HG03439 (cell line): ENCODE data around the gene SAAL1.

Experiments used
- ATAC-seq: cut with Tn5 transposase; IDR thresholded peaks from one replicate; pipeline ENCODE4 v1.9.1; 2021; ENCODE audit warnings: mild to moderate bottlenecking, moderate library complexity; ENCODE audit not compliant: unreplicated experiment

Gene SAAL1

DNA sequence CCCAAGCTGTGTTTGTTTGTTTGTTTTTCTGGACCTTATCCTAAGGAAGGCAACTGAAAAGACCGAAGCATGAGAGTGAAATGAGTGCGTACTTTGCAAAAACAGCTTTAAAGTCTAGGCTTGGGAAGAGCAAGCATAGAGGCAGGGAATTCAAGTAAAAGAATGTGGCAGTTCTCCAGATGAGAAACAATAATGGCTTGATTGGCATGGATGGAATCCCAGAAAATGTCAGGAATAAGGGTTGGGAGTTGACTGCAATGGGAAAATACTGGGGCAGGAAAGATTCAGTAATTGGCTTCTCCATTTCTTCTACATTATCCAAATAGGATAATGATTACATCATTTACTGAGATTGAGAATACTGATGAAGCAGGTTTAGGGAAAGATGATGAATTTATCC, 17.5 kb downstream of the SAAL1 start:
- ATAC-seq = no peak

DNA sequence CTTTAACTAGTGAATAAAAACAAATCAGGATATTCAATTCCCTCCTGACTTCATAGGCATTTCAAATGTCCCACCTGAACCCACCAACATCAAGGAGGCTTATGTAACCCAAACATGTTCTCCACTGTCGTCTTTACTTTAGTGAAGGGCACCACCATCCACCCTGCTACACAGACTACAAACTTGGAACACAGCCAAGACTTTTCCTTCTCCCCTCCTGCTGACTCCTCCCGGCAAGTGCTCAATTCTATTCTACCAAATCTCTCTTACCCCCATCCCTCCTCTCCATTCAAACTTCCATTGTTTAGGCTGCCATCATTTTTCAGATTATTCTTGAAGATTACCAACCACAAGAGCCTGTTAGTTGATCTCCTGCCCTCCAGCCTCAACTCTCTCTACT, 24.3 kb downstream of the SAAL1 start:
- ATAC-seq = no peak

DNA sequence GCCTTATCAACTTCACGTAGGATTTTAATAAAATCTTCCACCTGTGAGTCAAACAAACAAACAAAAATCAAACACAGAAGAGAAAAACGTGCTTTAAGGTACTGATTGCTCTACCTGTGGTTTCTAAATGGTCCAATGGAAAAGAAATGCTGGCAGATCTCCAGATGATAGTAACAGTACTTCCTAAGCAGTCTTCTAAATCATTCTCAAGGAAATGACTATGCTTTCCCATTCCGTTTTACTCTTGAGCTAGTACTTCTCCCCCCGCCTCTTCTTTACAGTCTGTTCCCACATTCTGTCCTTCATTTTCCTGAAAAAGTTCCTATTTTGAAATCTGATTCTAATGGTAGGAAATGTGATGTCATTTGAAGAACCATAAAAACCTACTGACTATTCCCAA, 25.4 kb downstream of the SAAL1 start:
- ATAC-seq = no peak

DNA sequence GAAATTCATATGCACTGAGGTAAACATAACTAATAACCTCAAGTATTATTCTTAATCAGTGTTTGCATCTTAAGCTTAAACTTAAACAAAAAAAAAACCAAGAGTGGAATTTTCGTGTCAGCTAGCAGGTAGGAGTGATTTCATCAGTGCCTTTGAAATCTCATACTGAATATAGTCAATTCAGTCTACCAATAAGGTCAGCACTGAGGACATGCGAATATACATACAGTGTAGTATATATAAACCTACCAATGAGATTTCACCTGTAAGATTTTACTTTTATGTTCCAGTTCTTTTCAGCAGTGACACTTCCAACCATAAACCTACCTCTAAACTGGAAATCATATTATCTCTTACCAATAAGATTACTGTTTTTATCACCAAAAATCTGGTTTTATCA, 27.0 kb downstream of the SAAL1 start:
- no peak for ATAC-seq

DNA sequence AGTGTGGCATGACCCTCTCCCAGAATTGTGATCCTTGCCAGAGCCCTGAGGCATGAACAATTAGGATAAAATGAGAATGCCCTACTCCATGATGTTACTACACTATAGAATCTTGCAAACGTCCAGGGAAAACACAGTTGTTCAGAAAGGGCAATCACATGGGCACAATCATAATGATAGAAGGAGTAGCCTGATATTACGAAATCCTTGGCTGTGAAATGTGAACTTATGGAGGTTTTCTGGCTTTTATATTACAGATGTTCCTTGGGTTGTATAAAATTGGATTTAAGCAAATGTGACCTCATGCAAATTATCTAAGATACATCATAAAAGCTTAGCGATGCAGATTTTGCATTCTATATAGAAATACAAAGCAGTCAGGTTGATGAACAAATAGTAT, 30.4 kb downstream of the SAAL1 start:
- ATAC-seq = no peak

DNA sequence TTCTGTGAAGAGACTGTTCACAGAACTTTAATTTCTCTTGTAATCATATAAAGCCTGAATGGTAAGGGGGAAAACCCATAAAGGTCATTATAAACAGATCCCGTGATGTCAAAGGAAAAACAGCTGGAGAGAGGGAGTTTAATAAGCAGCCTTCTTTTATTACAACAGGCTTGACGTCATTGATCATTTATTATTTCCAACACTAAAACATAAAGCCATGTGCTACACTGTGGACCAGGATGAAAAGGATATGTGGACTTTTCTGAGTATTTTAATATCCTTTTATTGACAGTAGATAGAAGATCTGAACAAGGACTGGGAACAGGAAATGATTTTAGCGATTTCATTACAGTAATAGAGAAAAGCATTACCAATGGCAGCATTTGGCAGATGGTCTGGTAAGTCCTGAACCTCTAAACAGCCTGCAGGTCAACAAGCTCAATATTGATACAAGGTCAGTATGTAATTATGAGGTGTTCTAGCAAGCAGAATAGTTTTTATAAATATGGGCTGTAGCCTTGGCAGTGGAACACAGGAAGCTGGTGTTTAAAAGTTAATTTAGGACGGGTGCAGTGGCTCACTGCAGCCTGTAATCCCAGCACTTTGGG, 34.7 kb downstream of the SAAL1 start:
- ATAC-seq = no peak

DNA sequence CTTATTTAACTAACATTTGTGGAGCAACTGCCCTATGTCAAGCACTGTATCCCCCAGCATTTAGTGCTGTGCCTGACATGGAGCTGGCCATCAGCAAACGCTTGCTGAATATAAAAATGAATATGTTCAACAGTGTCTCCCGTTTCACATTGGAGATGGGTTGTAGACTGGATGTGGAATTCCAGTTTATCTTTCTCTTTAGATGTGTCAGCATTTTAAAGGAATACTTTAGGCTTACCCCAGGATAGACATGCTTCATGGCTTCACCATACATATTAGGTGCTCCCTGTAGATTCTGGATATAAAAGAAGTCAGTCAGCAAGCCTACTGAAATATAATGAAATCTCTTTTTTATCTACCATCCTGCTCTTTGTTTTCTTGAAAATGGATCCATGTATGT, 38.5 kb downstream of the SAAL1 start:
- ATAC-seq = no peak

DNA sequence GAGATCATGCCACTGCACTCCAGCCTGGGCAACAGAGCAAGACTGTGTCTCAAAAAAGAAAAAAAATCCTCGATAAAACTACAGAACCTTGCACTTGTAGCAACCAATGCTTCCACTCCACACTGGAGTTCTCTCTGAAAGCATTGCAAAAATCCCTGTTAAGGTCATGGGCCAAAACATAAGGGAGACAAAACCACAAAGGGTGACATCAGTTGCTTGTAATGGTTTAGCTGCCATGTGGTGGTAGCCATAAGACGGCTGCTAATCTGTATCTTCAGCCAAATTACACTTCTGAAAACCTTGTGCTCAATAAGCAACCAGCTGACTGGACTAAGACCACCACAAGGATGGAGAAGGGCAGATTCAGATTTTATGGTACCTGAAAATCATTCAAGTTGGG, 39.3 kb downstream of the SAAL1 start:
- ATAC-seq = no peak

DNA sequence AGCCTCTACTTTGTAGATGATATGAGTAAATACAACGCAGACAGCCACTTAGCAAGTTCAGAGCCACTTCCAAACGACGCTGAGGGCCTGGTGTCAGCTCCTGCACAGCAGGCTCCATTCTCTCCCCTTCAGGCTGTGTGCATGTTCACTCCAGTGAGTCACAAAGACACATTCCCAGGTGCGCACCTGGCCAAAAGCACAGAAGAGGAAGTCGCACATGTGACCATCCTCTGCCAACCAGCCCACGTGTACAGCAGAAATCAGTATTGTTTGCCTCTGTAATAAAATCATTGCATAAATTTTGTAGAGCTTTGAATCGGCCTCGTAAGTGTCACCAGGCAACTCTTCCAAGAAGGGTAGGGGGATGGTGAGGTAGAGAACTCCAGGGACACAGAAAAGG, 40.3 kb downstream of the SAAL1 start:
- no peak for ATAC-seq

DNA sequence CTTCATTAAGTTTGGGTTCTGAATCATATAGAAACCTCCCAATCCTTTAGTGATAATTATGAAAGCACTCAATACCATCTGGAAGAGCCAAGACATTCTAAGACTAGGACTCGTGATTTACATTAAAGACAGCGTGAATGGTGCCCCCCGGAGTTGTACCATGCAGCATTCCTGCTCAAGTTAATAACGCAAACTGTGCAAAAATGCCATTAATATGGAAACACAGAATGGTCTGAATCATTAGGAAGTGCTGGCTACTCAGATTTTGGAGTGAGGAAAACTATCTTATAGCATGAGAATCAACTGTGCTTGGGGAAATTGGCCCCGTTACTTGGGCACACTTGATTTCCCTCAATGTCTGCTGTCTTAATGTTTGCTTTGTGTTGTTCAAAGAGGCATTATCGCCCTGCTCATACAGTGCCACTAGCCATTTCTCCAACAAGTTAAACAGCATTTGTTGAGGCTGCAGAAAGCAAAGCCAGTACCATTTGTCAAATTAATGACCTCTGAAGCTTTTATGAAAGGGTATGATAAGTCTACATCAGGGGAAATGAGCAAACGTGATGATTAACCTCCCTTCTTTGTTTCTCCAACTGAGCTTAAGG, 41.3 kb downstream of the SAAL1 start:
- ATAC-seq = no peak

DNA sequence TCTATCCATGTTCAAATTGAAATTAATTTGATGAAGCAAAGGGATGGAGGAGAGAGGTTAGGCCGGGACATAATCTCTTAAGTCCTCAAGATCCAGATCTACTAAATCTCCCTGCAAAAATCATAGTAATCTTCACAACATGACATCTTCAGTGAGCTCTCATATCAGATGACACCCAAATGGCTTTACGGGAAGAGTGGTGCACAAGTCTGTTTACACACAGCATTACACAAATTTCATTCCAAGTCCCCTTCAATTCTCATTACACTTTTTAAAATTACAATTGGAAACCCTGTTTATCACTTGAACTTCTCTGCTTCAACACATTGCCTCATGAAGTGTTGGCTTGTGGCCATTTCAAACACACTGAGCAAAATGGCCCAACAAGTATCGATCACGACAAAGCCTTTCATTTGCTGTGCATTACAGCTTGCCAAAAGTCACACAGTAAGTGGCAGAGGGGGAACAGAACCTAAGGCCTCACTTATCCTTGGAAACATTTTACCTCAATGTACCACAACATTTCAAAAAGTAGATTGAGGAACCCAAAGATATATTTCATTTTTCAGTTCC, 41.9 kb downstream of the SAAL1 start:
- no peak for ATAC-seq

DNA sequence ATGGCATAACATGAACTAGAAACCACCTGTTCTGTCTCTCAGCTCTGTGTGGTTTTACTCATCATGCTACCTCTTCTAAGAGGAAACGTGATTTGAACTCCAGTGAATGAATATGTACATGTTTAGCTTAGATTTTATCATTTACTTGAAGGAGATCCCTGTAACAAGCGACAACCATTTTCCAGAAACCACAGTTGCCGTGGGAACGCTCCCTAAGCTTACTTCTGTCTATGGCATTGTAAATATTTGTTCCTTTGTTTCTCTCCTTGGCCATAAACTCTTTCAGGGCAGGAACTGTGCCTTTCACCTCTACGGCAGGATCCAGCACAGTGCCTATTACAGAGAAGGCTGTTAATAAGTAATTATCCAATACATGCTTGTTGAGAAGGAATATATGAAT, 42.8 kb downstream of the SAAL1 start:
- ATAC-seq = no peak

DNA sequence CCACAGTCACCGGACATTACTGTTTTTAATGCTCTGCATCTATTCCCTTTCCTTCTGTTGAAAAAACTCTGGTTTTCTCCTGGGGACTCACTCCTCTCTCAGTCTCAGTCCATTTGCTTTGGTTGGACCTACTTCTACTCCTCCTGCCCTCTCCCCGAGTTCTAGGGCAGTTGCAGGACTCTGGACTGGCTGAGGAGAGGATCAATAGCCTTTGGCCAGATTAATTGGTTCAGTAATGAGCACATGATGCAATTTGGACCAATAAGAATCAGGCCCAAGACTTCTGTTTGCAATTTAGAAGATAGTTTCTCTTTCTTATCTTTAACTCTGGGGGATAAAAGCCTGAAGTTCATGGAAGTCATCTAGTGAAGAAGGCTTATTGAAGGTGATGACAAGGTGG, 44.5 kb downstream of the SAAL1 start:
- ATAC-seq = no peak

DNA sequence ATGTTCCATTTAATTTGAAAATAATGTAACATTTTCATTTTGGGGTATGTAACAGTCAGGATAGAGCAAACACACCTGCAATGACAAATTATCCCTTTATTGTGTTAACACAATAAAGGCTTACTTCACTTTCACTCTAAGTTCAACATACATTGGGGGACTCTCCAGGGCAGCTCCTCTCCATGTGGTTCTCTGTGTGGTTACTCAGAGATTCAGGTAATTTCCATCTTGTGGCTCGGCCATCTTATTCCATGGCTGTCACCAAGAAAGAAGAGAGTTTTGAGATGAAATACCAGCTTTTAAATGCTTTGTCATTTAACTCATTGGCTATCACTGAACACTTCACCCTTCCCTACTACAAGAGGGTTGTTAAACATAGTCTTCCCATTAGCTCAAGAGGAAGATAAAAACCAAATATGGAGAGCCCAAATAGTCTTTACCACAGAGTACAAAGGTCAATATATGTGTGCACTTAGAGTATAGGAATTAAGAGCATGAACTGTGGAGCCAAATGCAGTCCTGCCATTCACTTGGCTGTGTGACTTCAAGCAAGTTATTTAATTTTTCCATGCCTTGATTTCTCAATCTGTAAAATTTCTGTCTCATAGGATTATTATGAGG, 49.2 kb downstream of the SAAL1 start:
- ATAC-seq = no peak

DNA sequence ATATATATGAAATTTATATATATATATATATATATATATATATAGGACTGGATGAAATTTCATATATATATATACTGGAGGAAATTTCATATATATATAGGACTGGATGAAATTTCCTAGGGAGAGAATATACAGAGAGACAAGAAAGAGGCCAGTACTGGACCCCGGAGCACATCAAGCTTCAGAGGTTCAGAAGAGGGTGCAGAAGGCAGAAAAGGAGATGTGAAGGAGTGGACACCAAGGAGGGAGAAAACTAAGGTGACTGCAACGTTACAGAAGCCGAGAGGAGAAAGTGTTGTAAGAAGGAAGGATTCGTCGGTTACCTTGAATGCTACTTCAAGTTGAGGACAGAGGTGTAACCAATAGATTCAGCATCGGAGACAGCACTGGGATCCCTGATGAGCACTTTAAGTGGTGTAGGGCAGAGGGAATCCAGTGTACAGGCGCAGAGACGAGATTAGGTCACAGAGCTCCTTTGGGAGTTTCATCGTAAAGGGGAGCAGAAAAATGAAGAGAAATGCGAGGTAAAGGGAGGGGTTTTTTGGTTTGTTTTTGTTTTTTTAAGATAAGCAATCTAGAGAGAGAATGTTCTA, 51.3 kb downstream of the SAAL1 start:
- ATAC-seq = no peak

DNA sequence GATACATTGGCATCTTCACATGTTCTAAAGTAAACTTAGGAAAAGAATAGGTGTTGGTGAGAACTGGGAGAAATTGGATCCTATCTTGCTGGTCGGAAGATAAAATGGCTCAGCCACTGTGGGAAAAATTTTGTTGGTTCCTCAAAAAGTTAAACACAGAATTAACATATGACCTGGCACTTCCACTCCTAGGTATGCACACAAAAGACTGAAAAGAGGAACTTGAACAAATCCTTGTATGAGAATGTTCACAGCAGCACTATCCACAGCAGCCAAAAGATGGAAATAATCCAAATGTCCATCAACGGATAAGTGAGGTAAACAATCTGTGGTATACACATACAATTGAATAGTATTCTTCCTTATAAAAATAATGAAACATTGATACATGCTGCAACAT, 55.0 kb downstream of the SAAL1 start:
- no peak for ATAC-seq

DNA sequence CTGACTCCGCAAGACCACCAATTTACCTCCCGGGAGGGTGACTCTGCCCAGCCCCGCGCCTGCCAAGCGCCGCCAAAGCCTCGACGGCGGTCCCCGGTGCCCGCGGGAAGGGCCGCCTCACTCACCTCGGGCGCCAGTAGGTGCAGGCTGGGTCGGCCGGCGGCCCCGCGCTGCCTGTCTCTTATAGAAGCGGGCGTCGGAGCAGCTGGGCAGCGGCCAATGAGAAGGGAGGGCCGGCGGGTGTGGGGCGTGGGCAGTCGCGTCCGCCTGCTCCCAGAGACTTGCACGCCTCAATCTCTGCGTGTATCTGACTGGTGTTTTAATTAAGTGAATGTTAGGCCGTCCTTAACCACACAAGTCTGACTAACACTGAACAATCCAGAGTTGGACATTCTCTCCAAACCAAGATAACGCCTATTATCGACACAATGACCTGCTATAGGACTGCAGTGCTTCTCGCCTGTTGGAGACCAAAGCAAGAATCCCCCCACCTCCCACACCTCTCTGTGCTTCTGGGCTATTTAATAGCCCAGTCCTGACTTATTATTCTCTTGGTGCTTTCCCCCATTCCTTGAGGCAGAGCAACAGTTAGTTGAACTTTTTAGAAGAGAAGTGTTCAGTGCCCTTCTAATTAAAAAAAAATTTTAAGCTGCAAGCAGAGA, 59.6 kb downstream of the SAAL1 start, which contains the start of gene TPH1:
TSS of gene TPH1 (minus strand) at position 154 of the 662 bp plus-strand sequence. CDS start 5,507 bp downstream, outside the sequence.
- no peak for ATAC-seq

DNA sequence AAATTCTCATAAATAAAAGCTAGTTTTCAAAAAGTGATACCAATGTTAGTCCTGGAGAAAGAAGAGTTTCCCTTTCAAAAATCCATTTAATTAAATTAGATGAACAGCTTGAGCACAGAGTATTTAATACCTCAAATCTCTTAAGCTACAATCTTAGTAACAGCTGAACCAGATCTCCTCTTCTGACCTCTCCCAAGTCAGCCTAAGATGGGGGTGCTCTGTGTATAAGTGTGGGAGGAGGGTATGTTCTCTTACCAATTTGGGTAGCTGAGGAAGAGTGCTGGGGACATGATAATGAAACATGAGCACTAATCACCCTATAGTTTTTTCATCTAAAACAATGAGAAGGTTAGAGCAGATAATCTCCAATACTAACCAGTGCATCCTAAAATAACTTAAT, 69.4 kb downstream of the SAAL1 start:
- no peak for ATAC-seq
